ENCODE measurements around the gene CXCL11. TPM values are rescaled to one million over a fixed set of nuclear protein-coding genes. Genes with fewer than 3 reads are reported as not detected.

CXCL11 gene
- total RNA-seq (not detected in 2 replicates), polyA plus RNA-seq (not detected in 2 replicates), polyA minus RNA-seq (not detected in 2 replicates)
- not detected for total RNA-seq (2013)

DNA sequence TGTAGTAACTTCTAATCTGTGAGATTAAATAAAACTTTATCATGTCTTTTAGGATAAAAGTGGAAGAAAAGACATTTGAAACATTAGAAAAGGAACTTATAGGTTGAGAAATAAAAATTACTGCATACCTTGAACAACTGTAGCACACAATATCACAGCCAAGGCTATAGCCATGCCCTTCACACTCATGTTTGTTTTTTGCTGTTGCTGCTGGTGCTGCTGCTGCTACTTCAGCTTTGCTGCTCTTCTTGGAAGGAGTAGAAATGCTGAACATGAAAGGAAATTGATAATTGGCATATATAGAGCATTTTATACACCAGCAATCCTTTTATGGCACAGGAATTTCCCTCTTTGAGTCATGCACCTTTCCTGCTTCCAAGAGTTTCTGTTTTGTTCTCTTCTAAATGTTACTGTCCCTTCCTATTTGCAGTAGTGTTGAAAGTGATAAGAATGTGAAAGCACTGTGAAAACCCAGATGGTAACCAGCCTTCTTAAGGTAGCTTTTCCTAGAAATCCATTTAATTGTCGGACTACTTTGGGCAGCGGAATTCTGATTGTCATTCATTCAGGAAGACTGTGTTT is at the start of gene CXCL11:
CXCL11 (minus strand) TSS at position 272 of the 582 bp plus-strand sequence; CDS start at position 189, 83 bp downstream.
- no peaks in the 10 kb centered on the region for H3K4me1 Mint-ChIP-seq
- intact Hi-C loops (cut with micrococcal nuclease): no loop called here
- no peak for TF ChIP-seq EZH2 (IDR thresholded peaks at IDR 0.05; ENCODE audit: borderline replicate concordance, insufficient read depth, low read depth, low read length, poor library complexity, severe bottlenecking)
- TF ChIP-seq, protein P1, sequence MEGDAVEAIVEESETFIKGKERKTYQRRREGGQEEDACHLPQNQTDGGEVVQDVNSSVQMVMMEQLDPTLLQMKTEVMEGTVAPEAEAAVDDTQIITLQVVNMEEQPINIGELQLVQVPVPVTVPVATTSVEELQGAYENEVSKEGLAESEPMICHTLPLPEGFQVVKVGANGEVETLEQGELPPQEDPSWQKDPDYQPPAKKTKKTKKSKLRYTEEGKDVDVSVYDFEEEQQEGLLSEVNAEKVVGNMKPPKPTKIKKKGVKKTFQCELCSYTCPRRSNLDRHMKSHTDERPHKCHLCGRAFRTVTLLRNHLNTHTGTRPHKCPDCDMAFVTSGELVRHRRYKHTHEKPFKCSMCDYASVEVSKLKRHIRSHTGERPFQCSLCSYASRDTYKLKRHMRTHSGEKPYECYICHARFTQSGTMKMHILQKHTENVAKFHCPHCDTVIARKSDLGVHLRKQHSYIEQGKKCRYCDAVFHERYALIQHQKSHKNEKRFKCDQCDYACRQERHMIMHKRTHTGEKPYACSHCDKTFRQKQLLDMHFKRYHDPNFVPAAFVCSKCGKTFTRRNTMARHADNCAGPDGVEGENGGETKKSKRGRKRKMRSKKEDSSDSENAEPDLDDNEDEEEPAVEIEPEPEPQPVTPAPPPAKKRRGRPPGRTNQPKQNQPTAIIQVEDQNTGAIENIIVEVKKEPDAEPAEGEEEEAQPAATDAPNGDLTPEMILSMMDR (IDR thresholded peaks at IDR 0.05): no peak
- Histone ChIP-seq H4K20me1 (ENCODE audit: control insufficient read depth, insufficient read depth, low read length, poor library complexity, severe bottlenecking) (no peaks in the 10 kb centered on the region), H3K79me2 (ENCODE audit: control insufficient read depth, insufficient read depth, low read length) (no peaks in the 10 kb centered on the region), H3K36me3 (replicated peaks in 1 of 2; ENCODE audit: control extremely low read depth in 1 of 2, control insufficient read depth in 1 of 2, extremely low read depth in 1 of 2, insufficient read depth in 2 of 2, low read length in 1 of 2) (no peaks in the 10 kb centered on the region), H3K4me3 (ENCODE audit: control extremely low read depth in 1 of 5, extremely low read depth in 1 of 5, insufficient read depth in 1 of 5, low read depth in 2 of 5, low read length in 4 of 5) (no peak within 1 kb of the TSS), H2AFZ (ENCODE audit: insufficient read depth, low read depth, low read length, poor library complexity, severe bottlenecking) (peak within 1 kb of the TSS; percentile 17), H3K27ac (ENCODE audit: low read length in 2 of 2) (no peak within 1 kb of the TSS), H3K9me3 (ENCODE audit: control extremely low read depth in 1 of 3, control insufficient read depth in 2 of 3, insufficient read depth in 1 of 3, low read length in 2 of 3) (no peaks in the 10 kb centered on the region), H3K27me3 (replicated peaks in 1 of 4; ENCODE audit: control extremely low read depth in 1 of 4, control insufficient read depth in 3 of 4, insufficient read depth in 4 of 4, low read length in 3 of 4) (no peaks in the 10 kb centered on the region), H3K4me2 (replicated peaks; ENCODE audit: low read depth, low read length, poor library complexity, severe bottlenecking) (no peak within 1 kb of the TSS), H3K4me1 (ENCODE audit: control insufficient read depth in 2 of 2, insufficient read depth in 2 of 2, low read length in 2 of 2) (no peaks in the 10 kb centered on the region), H3K9ac (ENCODE audit: low read length) (no peak within 1 kb of the TSS)
- no peak for ATAC-seq (ENCODE audit: low read depth)
- peaks cover 2% of the 10 kb centered on the region for H3K27me3 Mint-ChIP-seq
- ChIA-PET POLR2A (no interaction called here), CTCF (interaction anchor here (1.4 kb wide), 1 partner anchor 40 kb away, joined by 4 read pairs; no protein-coding TSS in a partner anchor)
- WGBS (ENCODE audit: insufficient coverage): 75% methylated on average over 2 of the region's 2 CpGs
- no peak for DNase-seq
- no peaks in the 10 kb centered on the region for H3K9me3 Mint-ChIP-seq (ENCODE audit: insufficient read depth)
- no peak within 1 kb of the TSS for H3K4me3 Mint-ChIP-seq
- no peak within 1 kb of the TSS for H3K27ac Mint-ChIP-seq

DNA sequence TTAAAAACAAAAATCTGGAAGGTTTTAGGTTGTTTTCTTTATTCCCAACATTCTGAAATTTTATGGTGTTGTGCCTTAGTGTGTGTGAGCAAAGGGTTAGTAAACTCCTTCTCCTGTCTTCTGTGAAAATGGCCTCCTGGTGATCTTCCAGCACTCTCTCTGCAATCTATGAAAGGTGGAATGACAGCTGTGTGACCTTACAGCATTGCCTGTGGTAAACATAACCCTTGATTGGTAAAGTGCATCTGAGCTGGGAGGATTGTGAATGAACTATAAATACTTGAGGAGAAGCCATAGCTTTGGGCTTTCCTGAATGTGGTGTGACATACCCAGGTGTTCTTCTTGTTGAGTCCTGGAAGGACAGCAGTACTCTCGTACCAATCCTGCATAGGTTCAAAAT is 48.7 kb upstream of the CXCL11 start:
- Histone ChIP-seq H3K27me3 (replicated peaks in 1 of 4; ENCODE audit: control extremely low read depth in 1 of 4, control insufficient read depth in 3 of 4, insufficient read depth in 4 of 4, low read length in 3 of 4) (peaks cover 0 to 2% (median 0%) of the 10 kb centered on the region in 4 experiments), H3K4me1 (ENCODE audit: control insufficient read depth in 2 of 2, insufficient read depth in 2 of 2, low read length in 2 of 2) (no peaks in the 10 kb centered on the region), H3K9ac (ENCODE audit: low read length) (no peak overlapping the region), H3K4me2 (replicated peaks; ENCODE audit: low read depth, low read length, poor library complexity, severe bottlenecking) (no peak overlapping the region), H3K79me2 (ENCODE audit: control insufficient read depth, insufficient read depth, low read length) (no peaks in the 10 kb centered on the region), H4K20me1 (ENCODE audit: control insufficient read depth, insufficient read depth, low read length, poor library complexity, severe bottlenecking) (no peaks in the 10 kb centered on the region), H2AFZ (ENCODE audit: insufficient read depth, low read depth, low read length, poor library complexity, severe bottlenecking) (no peak overlapping the region), H3K4me3 (ENCODE audit: control extremely low read depth in 1 of 5, extremely low read depth in 1 of 5, insufficient read depth in 1 of 5, low read depth in 2 of 5, low read length in 4 of 5) (no peak overlapping the region), H3K9me3 (ENCODE audit: control extremely low read depth in 1 of 3, control insufficient read depth in 2 of 3, insufficient read depth in 1 of 3, low read length in 2 of 3) (no peaks in the 10 kb centered on the region), H3K27ac (ENCODE audit: low read length in 2 of 2) (no peak overlapping the region), H3K36me3 (replicated peaks in 1 of 2; ENCODE audit: control extremely low read depth in 1 of 2, control insufficient read depth in 1 of 2, extremely low read depth in 1 of 2, insufficient read depth in 2 of 2, low read length in 1 of 2) (no peaks in the 10 kb centered on the region)
- no peak for TF ChIP-seq EZH2 (IDR thresholded peaks at IDR 0.05; ENCODE audit: borderline replicate concordance, insufficient read depth, low read depth, low read length, poor library complexity, severe bottlenecking)
- TF ChIP-seq, protein P1 (IDR thresholded peaks at IDR 0.05): no peak
- peaks cover 11% of the 10 kb centered on the region for H3K27me3 Mint-ChIP-seq
- no peak overlapping the region for H3K27ac Mint-ChIP-seq
- H3K4me1 Mint-ChIP-seq: no peaks in the 10 kb centered on the region
- DNase-seq (no peak), ATAC-seq (ENCODE audit: low read depth) (no peak)
- intact Hi-C loops (cut with micrococcal nuclease): no loop called here
- POLR2A ChIA-PET: no interaction called here
- H3K9me3 Mint-ChIP-seq (ENCODE audit: insufficient read depth): no peaks in the 10 kb centered on the region
- no CpG with 5 or more reads among the region's 1 CpG for WGBS (ENCODE audit: insufficient coverage)
- CTCF ChIA-PET: interaction anchor here (2.3 kb wide), 1 partner anchor 89 kb away, joined by 9 read pairs; no protein-coding TSS in a partner anchor
- no peak overlapping the region for H3K4me3 Mint-ChIP-seq

Measured in B cell (primary cell).